Endothelial cell of umbilical vein (primary cell): ENCODE results near the gene PREP. TPM values are rescaled to one million over a fixed set of nuclear protein-coding genes. Genes with fewer than 3 reads are reported as not detected.
A peak's percentile ranks its signal among the peaks of the same experiment; 100 is the strongest.

Experiments used
- BruUV-seq: library from RNA; stranded (reverse); fragments of 400-500 nt; replicated peaks from 2 replicates; lab custom pipeline; 2021; lab: Mats Ljungman, UMichigan
- CTCF ChIA-PET: fragments of 300-600, 350-600 bp; sonication (Branson Sonifier 250); formaldehyde crosslinking; loops from one replicate; lab custom pipeline; 2021; ENCODE audit warnings: antibody characterized with exemption, inconsistent platforms; lab: Charles Lee
- POLR2A ChIA-PET: fragments of 300-600, 350-600 bp; sonication (Branson Sonifier 250); formaldehyde crosslinking; loops from one replicate; lab custom pipeline; 2021; ENCODE audit warnings: antibody characterized with exemption, inconsistent platforms; lab: Charles Lee
- DNase-seq: peaks from one replicate; pipeline ENCODE4 v3.0.0-alpha.2; 2011; ENCODE audit warnings: low read depth, low spot score
- FAIRE-seq: peaks from 2 replicates; lab custom pipeline; 2011; peaks lifted over from hg19 to GRCh38; lab: Jason Lieb, UNC
- H2AFZ ChIP-seq: 2 replicates; pipeline ENCODE4 v1.6.0; 2012; ENCODE audit warnings: low read depth, low read length, control low read depth, inconsistent platforms
- H3K27ac ChIP-seq: 2 replicates; pipeline ENCODE4 v1.5.1; 2011; ENCODE audit warnings: low read depth, mild to moderate bottlenecking, control low read depth, low read length, moderate library complexity; ENCODE audit not compliant: insufficient read depth
- H3K27me3 ChIP-seq, 2 experiments: 2 replicates each; pipeline versions ENCODE4 v1.6.0 to v1.6.1; 2011; ENCODE audit warnings: low read length in 2 of 2, mixed read lengths in 1 of 2; ENCODE audit not compliant: control insufficient read depth in 2 of 2, insufficient read depth in 2 of 2
- H3K36me3 ChIP-seq, 2 experiments: 2 replicates in 1 of 2; 3 replicates in 1 of 2; pipeline ENCODE4 v1.5.1; 2011; ENCODE audit warnings: low read length in 2 of 2, mild to moderate bottlenecking in 1 of 2, moderate library complexity in 1 of 2; ENCODE audit not compliant: control insufficient read depth in 2 of 2, insufficient read depth in 2 of 2; ENCODE audit errors: extremely low read depth in 1 of 2
- H3K4me1 ChIP-seq: 3 replicates; pipeline ENCODE4 v1.5.1; 2011; ENCODE audit warnings: mild to moderate bottlenecking, low read length; ENCODE audit not compliant: control insufficient read depth, insufficient read depth; ENCODE audit errors: extremely low read depth
- H3K4me2 ChIP-seq: 2 replicates; pipeline ENCODE4 v1.6.1; 2011; ENCODE audit warnings: low read length, control low read depth, mixed read lengths; ENCODE audit not compliant: insufficient read depth
- H3K4me3 ChIP-seq, 3 experiments: fragments of 200-600 bp in 1 of 3; sonication (generic), shearing (Covaris generic) in 1 of 3; replicated peaks in 1 of 3; 2 replicates each; pipeline ENCODE4 v1.5.1; 2011 to 2016; ENCODE audit warnings: control low read depth in 3 of 3, low read length in 3 of 3, mild to moderate bottlenecking in 2 of 3, inconsistent platforms in 1 of 3, low read depth in 1 of 3, moderate library complexity in 1 of 3; ENCODE audit not compliant: insufficient read depth in 1 of 3
- H3K79me2 ChIP-seq: 2 replicates; pipeline ENCODE4 v1.6.0; 2012; ENCODE audit warnings: low read length, inconsistent platforms; ENCODE audit not compliant: control insufficient read depth, insufficient read depth
- H3K9ac ChIP-seq: replicated peaks from 2 replicates; pipeline ENCODE3; 2011; ENCODE audit warnings: low read length, control low read depth; ENCODE audit not compliant: insufficient read depth; ENCODE audit errors: extremely low read depth
- H3K9me1 ChIP-seq: replicated peaks from 3 replicates; pipeline ENCODE4 v1.6.0; 2011; ENCODE audit warnings: mild to moderate bottlenecking, low read length; ENCODE audit not compliant: control insufficient read depth, insufficient read depth; ENCODE audit errors: extremely low read depth
- H3K9me3 ChIP-seq: replicated peaks from 2 replicates; pipeline ENCODE4 v1.5.1; 2012; ENCODE audit warnings: low read length, inconsistent platforms; ENCODE audit not compliant: control insufficient read depth, insufficient read depth
- H4K20me1 ChIP-seq: replicated peaks from 2 replicates; pipeline ENCODE3; 2011; ENCODE audit warnings: mild to moderate bottlenecking, low read length; ENCODE audit not compliant: control insufficient read depth, insufficient read depth; ENCODE audit errors: extremely low read depth
- CTCF ChIP-seq, 2 donors: IDR thresholded peaks; 1 replicate in 1 of 2; 2 replicates in 1 of 2; pipeline ENCODE4 v1.5.1; 2011; ENCODE audit warnings: low read length in 2 of 2, mild to moderate bottlenecking in 2 of 2, moderate library complexity in 2 of 2, control low read depth in 1 of 2, inconsistent platforms in 1 of 2, low read depth in 1 of 2; ENCODE audit not compliant: insufficient read depth in 1 of 2; ENCODE audit errors: extremely low read depth in 1 of 2
- FOS ChIP-seq: IDR thresholded peaks from 2 replicates; pipeline ENCODE4 v1.6.1; 2011; ENCODE audit warnings: mild to moderate bottlenecking, low read length, moderate library complexity, borderline replicate concordance; ENCODE audit not compliant: insufficient read depth
- GATA2 ChIP-seq: IDR thresholded peaks from 2 replicates; pipeline ENCODE4 v1.7.0; 2011; ENCODE audit warnings: low read depth, mild to moderate bottlenecking, moderate library complexity, mixed read lengths, low read length; ENCODE audit not compliant: insufficient read length, insufficient read depth
- JUN ChIP-seq: IDR thresholded peaks from 2 replicates; pipeline ENCODE4 v1.6.1; 2011; ENCODE audit warnings: borderline replicate concordance, low read depth; ENCODE audit not compliant: insufficient read length, insufficient read depth
- MAX ChIP-seq: IDR thresholded peaks from 2 replicates; pipeline ENCODE4 v1.6.1; 2011; ENCODE audit not compliant: insufficient read depth, insufficient read length
- MYC ChIP-seq: IDR thresholded peaks from one replicate; pipeline ENCODE4 v1.6.1; 2011; ENCODE audit warnings: mild to moderate bottlenecking, low read depth, low read length
- POLR2A ChIP-seq: IDR thresholded peaks from 2 replicates; pipeline ENCODE4 v1.6.1; 2012; ENCODE audit warnings: low read depth, mild to moderate bottlenecking, control low read depth, low read length
- POLR2AphosphoS5 ChIP-seq: IDR thresholded peaks from 2 replicates; pipeline ENCODE4 v1.6.1; 2012; ENCODE audit warnings: low read depth, mild to moderate bottlenecking, control low read depth, low read length, moderate library complexity; ENCODE audit not compliant: insufficient read depth
- dilution Hi-C: fragments of 300-500 bp; cut with MboI; formaldehyde crosslinking; loops from one replicate; pipeline ENCODE4 v1.15.0; 2019; ENCODE audit warnings: low sequenced_read_pairs; ENCODE audit not compliant: extremely low pct_ligation_motif_present
- intact Hi-C: fragments of 100-400 bp; cut with micrococcal nuclease; formaldehyde crosslinking; loops from one replicate; pipeline ENCODE4 v1.10.0; 2022
- polyA plus RNA-seq, 4 experiments: library from polyadenylated mRNA; depleted of rRNA in 3 of 4; stranded (reverse) in 3 of 4; unstranded in 1 of 4; fragments of >200 nt; gene quantifications; 2 replicates each; pipeline versions ENCODE4 v1.2.1 to v1.2.3, GENCODE V29; 2011 to 2012; ENCODE audit warnings: missing spikeins in 1 of 4
- total RNA-seq: library from RNA; stranded (reverse); gene quantifications from 2 replicates; pipeline ENCODE4 v1.2.3, GENCODE V29; 2021

The PREP gene
- total and polyA plus RNA-seq, 2 donors (not counting 3 experiments of a cell fraction or from before 2014, with no cell fraction given), result 17.2 to 37.7 TPM

GRCh38 chr6:105346052-105346451 is 56.8 kb downstream of the PREP start:
- Histone ChIP-seq H3K4me3 (no peak overlapping the region), H2AFZ (no peak overlapping the region), H3K4me2 (no peak overlapping the region), H4K20me1 (no peaks in the 10 kb centered on the region), H3K4me1 (no peaks in the 10 kb centered on the region), H3K9ac (no peak overlapping the region), H3K9me1 (no peaks in the 10 kb centered on the region), H3K79me2 (no peaks in the 10 kb centered on the region), H3K27ac (no peak overlapping the region), H3K9me3 (no peaks in the 10 kb centered on the region), H3K36me3 (peaks cover 0 to 1% of the 10 kb centered on the region in 2 experiments), H3K27me3 (no peaks in the 10 kb centered on the region)
- no TSS peak for BruUV-seq
- dilution Hi-C loops, result no loop called here
- FAIRE-seq (peak; percentile 52), DNase-seq (no peak)
- POLR2A ChIA-PET, result no interaction called here
- CTCF ChIA-PET, result interaction anchor here (0.9 to 2.7 kb wide), 5 partner anchors 11 to 259 kb away, joined by 3 to 10 read pairs (median 4); partner anchors contain the start of gene PREP
- TF ChIP-seq GATA2, result no peak
- no peak for TF ChIP-seq MYC
- no peak for TF ChIP-seq JUN
- TF ChIP-seq CTCF (IDR thresholded peaks at IDR 0.05; ENCODE audit: extremely low read depth in 1 of 2, insufficient read depth in 1 of 2, low read depth in 1 of 2, low read length in 2 of 2), result no peak
- TF ChIP-seq POLR2AphosphoS5, result no peak
- no peak for TF ChIP-seq MAX
- TF ChIP-seq POLR2A, result no peak
- no peak for TF ChIP-seq FOS
- intact Hi-C loops, result no loop called here
